GM12892 (cell line): ENCODE data around the gene SERGEF.

Experiments
- POLR2A ChIP-seq: IDR thresholded peaks from 2 replicates; pipeline ENCODE4 v1.6.1; 2011; ENCODE audit warnings: low read depth, low read length, control low read depth
- POLR2AphosphoS5 ChIP-seq: IDR thresholded peaks from 2 replicates; pipeline ENCODE4 v1.6.1; 2011; ENCODE audit warnings: low read depth, low read length, control low read depth
- TAF1 ChIP-seq: IDR thresholded peaks from 2 replicates; pipeline ENCODE4 v1.6.1; 2011; ENCODE audit warnings: low read depth, mild to moderate bottlenecking, control low read depth, low read length, borderline replicate concordance

GRCh38 chr11:17929171-17929570, 83.7 kb downstream of the SERGEF start:
- TF ChIP-seq POLR2AphosphoS5 (no peak), POLR2A (no peak), TAF1 (no peak)
